HepG2 (cell line): Measurements from ENCODE around the gene UVSSA. TPM values are rescaled to one million over a fixed set of nuclear protein-coding genes. Genes with fewer than 3 reads are reported as not detected.

Experiments used
- ARID3A ChIP-seq: IDR thresholded peaks from 2 replicates; pipeline ENCODE4 v1.6.1; 2012; ENCODE audit warnings: low read depth, low read length, improper control_type of control experiment
- DDIT3 ChIP-seq: sonication (generic); formaldehyde crosslinking; IDR thresholded peaks from 2 replicates; pipeline ENCODE4 v1.4.0; 2020; ENCODE audit warnings: mild to moderate bottlenecking, missing genetic modification reagents
- EEA1 ChIP-seq: sonication (generic); formaldehyde crosslinking; IDR thresholded peaks from 2 replicates; pipeline ENCODE4 v1.5.1; 2020; ENCODE audit warnings: mild to moderate bottlenecking, missing genetic modification reagents, borderline replicate concordance
- GATAD1 ChIP-seq: IDR thresholded peaks from 2 replicates; pipeline ENCODE4 v1.6.1; 2016; ENCODE audit warnings: missing genetic modification reagents, missing compliant biosample characterization
- NFKB2 ChIP-seq: sonication (generic); formaldehyde crosslinking; IDR thresholded peaks from 2 replicates; pipeline ENCODE4 v1.4.0; 2020; ENCODE audit warnings: missing genetic modification reagents, borderline replicate concordance
- NFYC ChIP-seq: IDR thresholded peaks from 2 replicates; pipeline ENCODE4 v1.6.1; 2016; ENCODE audit warnings: missing genetic modification reagents, missing compliant biosample characterization
- PITX1 ChIP-seq: sonication (generic); formaldehyde crosslinking; IDR thresholded peaks from 2 replicates; pipeline ENCODE4 v1.5.1; 2020; ENCODE audit warnings: mild to moderate bottlenecking, missing genetic modification reagents
- SATB2 ChIP-seq: sonication (generic); formaldehyde crosslinking; IDR thresholded peaks from 2 replicates; pipeline ENCODE4 v1.5.0; 2020; ENCODE audit warnings: missing genetic modification reagents
- SIX1 ChIP-seq: sonication (generic); formaldehyde crosslinking; IDR thresholded peaks from 2 replicates; pipeline ENCODE4 v1.4.0; 2020; ENCODE audit warnings: missing genetic modification reagents, borderline replicate concordance
- TARDBP ChIP-seq: sonication (generic); formaldehyde crosslinking; IDR thresholded peaks from 2 replicates; pipeline ENCODE4 v1.8.0; 2022; ENCODE audit warnings: mild to moderate bottlenecking, missing genetic modification reagents
- THAP11 ChIP-seq: IDR thresholded peaks from 2 replicates; pipeline ENCODE4 v1.6.1; 2016; ENCODE audit warnings: missing biosample characterization, missing genetic modification reagents
- ZBTB14 ChIP-seq: sonication (generic); formaldehyde crosslinking; IDR thresholded peaks from 2 replicates; pipeline ENCODE4 v1.4.0; 2020; ENCODE audit warnings: missing genetic modification reagents
- ZFP36L2 ChIP-seq: sonication (generic); formaldehyde crosslinking; IDR thresholded peaks from 2 replicates; pipeline ENCODE4 v1.4.0; 2020; ENCODE audit warnings: missing genetic modification reagents
- ZNF329 ChIP-seq: sonication (generic); formaldehyde crosslinking; IDR thresholded peaks from 2 replicates; pipeline ENCODE4 v1.9.0; 2021; ENCODE audit warnings: low read depth, mild to moderate bottlenecking, missing genetic modification reagents
- ZNF552 ChIP-seq: sonication (generic); formaldehyde crosslinking; IDR thresholded peaks from 2 replicates; pipeline ENCODE4 v1.9.0; 2022; ENCODE audit warnings: missing genetic modification reagents, mild to moderate bottlenecking, borderline replicate concordance
- polyA plus RNA-seq, 8 experiments: library from polyadenylated mRNA; depleted of rRNA in 3 of 8; stranded (reverse) in 7 of 8; unstranded in 1 of 8; fragments of >200 nt; fragmentation: Illumina TruSeq in 4 of 8; extraction: Trizol in 4 of 8; gene quantifications; 2 replicates each; pipeline versions ENCODE4 v1.2.1 to v1.2.3, GENCODE V29; 2011 to 2016; ENCODE audit warnings: low read depth in 4 of 8, missing spikeins in 1 of 8, mixed read lengths in 1 of 8; ENCODE audit not compliant: insufficient read depth in 1 of 8
- total RNA-seq, 5 experiments: library from RNA; depleted of rRNA; stranded (reverse); fragments of >200 nt; fragmentation: Illumina TruSeq; extraction: Trizol; gene quantifications; 2 replicates each; pipeline ENCODE4 v1.2.3, GENCODE V29; 2016; ENCODE audit warnings: low read depth in 1 of 5
- TF ChIP-seq, protein P1 (sequence below): IDR thresholded peaks from 2 replicates; pipeline ENCODE4 v1.6.1; 2012; ENCODE audit warnings: low read length, improper control_type of control experiment
- TF ChIP-seq, protein P2 (sequence below): sonication (generic); formaldehyde crosslinking; IDR thresholded peaks from 2 replicates; pipeline ENCODE4 v1.5.0; 2020; ENCODE audit warnings: mild to moderate bottlenecking, missing genetic modification reagents, borderline replicate concordance
- TF ChIP-seq, protein P3 (sequence below): sonication (generic); formaldehyde crosslinking; IDR thresholded peaks from 2 replicates; pipeline ENCODE4 v1.5.0; 2020; ENCODE audit warnings: mild to moderate bottlenecking, missing genetic modification reagents

The UVSSA gene
- total and polyA plus RNA-seq, 2 of the 13 experiments (the other 11 are each of a cell fraction or from before 2014, with no cell fraction given), result 4.6 to 8.4 TPM

- TF ChIP-seq PITX1 (peak; percentile 58; the same call in 1 of the 2 replicates), SIX1 (CRISPR knock-in tag) (no peak), SATB2 (CRISPR knock-in tag) (no peak), TARDBP (peak; percentile 53), DDIT3 (CRISPR knock-in tag) (no peak), ZNF552 (no peak), ZFP36L2 (CRISPR knock-in tag) (no peak), THAP11 (peak; percentile 90), ZNF329 (CRISPR knock-in tag) (no peak), ZBTB14 (peak; percentile 97), EEA1 (CRISPR knock-in tag) (no peak), NFYC (CRISPR knock-in tag) (peak; percentile 91), ARID3A (no peak), GATAD1 (CRISPR knock-in tag) (peak; percentile 86), NFKB2 (CRISPR knock-in tag) (peak; percentile 21; the same call in 1 of the 2 replicates)
- TF ChIP-seq, protein P1, sequence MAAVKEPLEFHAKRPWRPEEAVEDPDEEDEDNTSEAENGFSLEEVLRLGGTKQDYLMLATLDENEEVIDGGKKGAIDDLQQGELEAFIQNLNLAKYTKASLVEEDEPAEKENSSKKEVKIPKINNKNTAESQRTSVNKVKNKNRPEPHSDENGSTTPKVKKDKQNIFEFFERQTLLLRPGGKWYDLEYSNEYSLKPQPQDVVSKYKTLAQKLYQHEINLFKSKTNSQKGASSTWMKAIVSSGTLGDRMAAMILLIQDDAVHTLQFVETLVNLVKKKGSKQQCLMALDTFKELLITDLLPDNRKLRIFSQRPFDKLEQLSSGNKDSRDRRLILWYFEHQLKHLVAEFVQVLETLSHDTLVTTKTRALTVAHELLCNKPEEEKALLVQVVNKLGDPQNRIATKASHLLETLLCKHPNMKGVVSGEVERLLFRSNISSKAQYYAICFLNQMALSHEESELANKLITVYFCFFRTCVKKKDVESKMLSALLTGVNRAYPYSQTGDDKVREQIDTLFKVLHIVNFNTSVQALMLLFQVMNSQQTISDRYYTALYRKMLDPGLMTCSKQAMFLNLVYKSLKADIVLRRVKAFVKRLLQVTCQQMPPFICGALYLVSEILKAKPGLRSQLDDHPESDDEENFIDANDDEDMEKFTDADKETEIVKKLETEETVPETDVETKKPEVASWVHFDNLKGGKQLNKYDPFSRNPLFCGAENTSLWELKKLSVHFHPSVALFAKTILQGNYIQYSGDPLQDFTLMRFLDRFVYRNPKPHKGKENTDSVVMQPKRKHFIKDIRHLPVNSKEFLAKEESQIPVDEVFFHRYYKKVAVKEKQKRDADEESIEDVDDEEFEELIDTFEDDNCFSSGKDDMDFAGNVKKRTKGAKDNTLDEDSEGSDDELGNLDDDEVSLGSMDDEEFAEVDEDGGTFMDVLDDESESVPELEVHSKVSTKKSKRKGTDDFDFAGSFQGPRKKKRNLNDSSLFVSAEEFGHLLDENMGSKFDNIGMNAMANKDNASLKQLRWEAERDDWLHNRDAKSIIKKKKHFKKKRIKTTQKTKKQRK, result no peak
- TF ChIP-seq, protein P2, sequence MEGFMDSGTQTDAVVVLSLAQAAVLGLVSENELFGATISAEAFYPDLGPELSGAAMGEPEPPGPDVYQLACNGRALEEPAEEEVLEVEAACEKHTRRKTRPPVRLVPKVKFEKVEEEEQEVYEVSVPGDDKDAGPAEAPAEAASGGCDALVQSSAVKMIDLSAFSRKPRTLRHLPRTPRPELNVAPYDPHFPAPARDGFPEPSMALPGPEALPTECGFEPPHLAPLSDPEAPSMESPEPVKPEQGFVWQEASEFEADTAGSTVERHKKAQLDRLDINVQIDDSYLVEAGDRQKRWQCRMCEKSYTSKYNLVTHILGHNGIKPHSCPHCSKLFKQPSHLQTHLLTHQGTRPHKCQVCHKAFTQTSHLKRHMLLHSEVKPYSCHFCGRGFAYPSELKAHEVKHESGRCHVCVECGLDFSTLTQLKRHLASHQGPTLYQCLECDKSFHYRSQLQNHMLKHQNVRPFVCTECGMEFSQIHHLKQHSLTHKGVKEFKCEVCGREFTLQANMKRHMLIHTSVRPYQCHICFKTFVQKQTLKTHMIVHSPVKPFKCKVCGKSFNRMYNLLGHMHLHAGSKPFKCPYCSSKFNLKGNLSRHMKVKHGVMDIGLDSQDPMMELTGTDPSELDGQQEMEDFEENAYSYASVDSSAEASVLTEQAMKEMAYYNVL (CRISPR knock-in tag), result no peak
- TF ChIP-seq, protein P3, sequence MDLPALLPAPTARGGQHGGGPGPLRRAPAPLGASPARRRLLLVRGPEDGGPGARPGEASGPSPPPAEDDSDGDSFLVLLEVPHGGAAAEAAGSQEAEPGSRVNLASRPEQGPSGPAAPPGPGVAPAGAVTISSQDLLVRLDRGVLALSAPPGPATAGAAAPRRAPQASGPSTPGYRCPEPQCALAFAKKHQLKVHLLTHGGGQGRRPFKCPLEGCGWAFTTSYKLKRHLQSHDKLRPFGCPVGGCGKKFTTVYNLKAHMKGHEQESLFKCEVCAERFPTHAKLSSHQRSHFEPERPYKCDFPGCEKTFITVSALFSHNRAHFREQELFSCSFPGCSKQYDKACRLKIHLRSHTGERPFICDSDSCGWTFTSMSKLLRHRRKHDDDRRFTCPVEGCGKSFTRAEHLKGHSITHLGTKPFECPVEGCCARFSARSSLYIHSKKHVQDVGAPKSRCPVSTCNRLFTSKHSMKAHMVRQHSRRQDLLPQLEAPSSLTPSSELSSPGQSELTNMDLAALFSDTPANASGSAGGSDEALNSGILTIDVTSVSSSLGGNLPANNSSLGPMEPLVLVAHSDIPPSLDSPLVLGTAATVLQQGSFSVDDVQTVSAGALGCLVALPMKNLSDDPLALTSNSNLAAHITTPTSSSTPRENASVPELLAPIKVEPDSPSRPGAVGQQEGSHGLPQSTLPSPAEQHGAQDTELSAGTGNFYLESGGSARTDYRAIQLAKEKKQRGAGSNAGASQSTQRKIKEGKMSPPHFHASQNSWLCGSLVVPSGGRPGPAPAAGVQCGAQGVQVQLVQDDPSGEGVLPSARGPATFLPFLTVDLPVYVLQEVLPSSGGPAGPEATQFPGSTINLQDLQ, result no peak
These were observed at the start of gene UVSSA (continued) for GRCh38 chr4:1346781-1347409.
